DMS53 treated with DMSO at 0.1 percent for 48 hours (cell line): ENCODE data around the gene KCNJ9.
"Not testable (repeated sequence)": the region's sequence is repeated elsewhere in the genome, so short reads cannot be mapped to it uniquely, and the experiment has no call there.

Experiments used
- DNase-seq: peaks from one replicate; lab custom pipeline; 2025; ENCODE audit not compliant: unreplicated experiment; lab: John Stamatoyannopoulos, UW

KCNJ9 gene

GRCh38 chr1:160081261-160081936 is at the start of gene KCNJ9:
KCNJ9 (plus strand) TSS chr1:160081538; CDS start chr1:160084031, 2,493 bp downstream.
- DNase-seq: no peak

GRCh38 chr1:160032165-160032820 is 49.0 kb upstream of the KCNJ9 start:
- DNase-seq: peak; percentile 54

- DNase-seq: no peak
These were observed 40.9 kb upstream of the KCNJ9 start for GRCh38 chr1:160040476-160040875.

GRCh38 chr1:160043543-160043942 is 37.8 kb upstream of the KCNJ9 start:
- DNase-seq: no peak

- no peak for DNase-seq
These were observed 35.7 kb upstream of the KCNJ9 start for GRCh38 chr1:160045653-160046052.

GRCh38 chr1:160046494-160047110 is 34.7 kb upstream of the KCNJ9 start:
- peak; percentile 9 for DNase-seq

- no peak for DNase-seq
These were observed 34.0 kb upstream of the KCNJ9 start for GRCh38 chr1:160047111-160047991.

- no peak for DNase-seq
These were observed 33.0 kb upstream of the KCNJ9 start for GRCh38 chr1:160048335-160048734.

GRCh38 chr1:160049101-160049500 is 32.2 kb upstream of the KCNJ9 start:
- DNase-seq: no peak

- not testable (repeated sequence) for DNase-seq
These were observed 31.2 kb upstream of the KCNJ9 start for GRCh38 chr1:160050182-160050581.

- DNase-seq: no peak
These were observed 30.7 kb upstream of the KCNJ9 start for GRCh38 chr1:160050619-160051018.

GRCh38 chr1:160052936-160053335 is 28.4 kb upstream of the KCNJ9 start:
- no peak for DNase-seq

- DNase-seq: no peak
These were observed 27.6 kb upstream of the KCNJ9 start for GRCh38 chr1:160053548-160054365.

GRCh38 chr1:160056648-160057169 is 24.6 kb upstream of the KCNJ9 start:
- no peak for DNase-seq

GRCh38 chr1:160058087-160058486 is 23.3 kb upstream of the KCNJ9 start:
- DNase-seq: no peak

GRCh38 chr1:160061369-160062229 is 19.7 kb upstream of the KCNJ9 start:
- DNase-seq: no peak

GRCh38 chr1:160062230-160062532 is 19.2 kb upstream of the KCNJ9 start:
- no peak for DNase-seq

GRCh38 chr1:160063176-160063575 is 18.2 kb upstream of the KCNJ9 start:
- DNase-seq: no peak

- DNase-seq: no peak
These were observed 17.2 kb upstream of the KCNJ9 start for GRCh38 chr1:160064164-160064563.
